Esophagus squamous epithelium (tissue), 4 donors: ENCODE data around the gene REEP1.

Source experiments
- CTCF ChIP-seq, 6 experiments: fragments of 450-650 bp in 4 of 6; fragments of 200-600 bp in 2 of 6; sonication (generic) in 2 of 6; IDR thresholded peaks; one replicate each; pipeline ENCODE4 v1.5.1; 2016 to 2019; ENCODE audit warnings: antibody characterized with exemption in 6 of 6, mild to moderate bottlenecking in 4 of 6, moderate library complexity in 4 of 6
- POLR2A ChIP-seq, 4 donors: fragments of 450-650 bp; IDR thresholded peaks; one replicate each; pipeline ENCODE4 v1.6.1; 2017; ENCODE audit warnings: antibody characterized with exemption in 4 of 4, mild to moderate bottlenecking in 4 of 4, moderate library complexity in 3 of 4

GRCh38 chr2:86285571-86285970, 51.9 kb downstream of the REEP1 start:
- TF ChIP-seq POLR2A (IDR thresholded peaks at IDR 0.05) (no peak), CTCF (IDR thresholded peaks at IDR 0.05) (no peak)
